Measurements from ENCODE around the gene CTU2. TPM values are rescaled to one million over a fixed set of nuclear protein-coding genes. Genes with fewer than 3 reads are reported as not detected.

The CTU2 gene
- total RNA-seq, 2 donors from 2014 or later = 7.8 to 23.1 TPM

GRCh38 chr16:88677721-88678120 is 28.6 kb upstream of the CTU2 start:
- intact Hi-C loops (cut with DNase I) = no loop called here
- TF ChIP-seq, protein P1, sequence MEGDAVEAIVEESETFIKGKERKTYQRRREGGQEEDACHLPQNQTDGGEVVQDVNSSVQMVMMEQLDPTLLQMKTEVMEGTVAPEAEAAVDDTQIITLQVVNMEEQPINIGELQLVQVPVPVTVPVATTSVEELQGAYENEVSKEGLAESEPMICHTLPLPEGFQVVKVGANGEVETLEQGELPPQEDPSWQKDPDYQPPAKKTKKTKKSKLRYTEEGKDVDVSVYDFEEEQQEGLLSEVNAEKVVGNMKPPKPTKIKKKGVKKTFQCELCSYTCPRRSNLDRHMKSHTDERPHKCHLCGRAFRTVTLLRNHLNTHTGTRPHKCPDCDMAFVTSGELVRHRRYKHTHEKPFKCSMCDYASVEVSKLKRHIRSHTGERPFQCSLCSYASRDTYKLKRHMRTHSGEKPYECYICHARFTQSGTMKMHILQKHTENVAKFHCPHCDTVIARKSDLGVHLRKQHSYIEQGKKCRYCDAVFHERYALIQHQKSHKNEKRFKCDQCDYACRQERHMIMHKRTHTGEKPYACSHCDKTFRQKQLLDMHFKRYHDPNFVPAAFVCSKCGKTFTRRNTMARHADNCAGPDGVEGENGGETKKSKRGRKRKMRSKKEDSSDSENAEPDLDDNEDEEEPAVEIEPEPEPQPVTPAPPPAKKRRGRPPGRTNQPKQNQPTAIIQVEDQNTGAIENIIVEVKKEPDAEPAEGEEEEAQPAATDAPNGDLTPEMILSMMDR (IDR thresholded peaks at IDR 0.05) = no peak
- H3K27ac ChIP-seq = no peak overlapping the region
- no peaks in the 10 kb centered on the region for H3K9me3 ChIP-seq
- no peak overlapping the region for H3K4me3 ChIP-seq
- H3K4me1 ChIP-seq = peaks cover 4% of the 10 kb centered on the region
- no peak overlapping the region for H3K9ac ChIP-seq (ENCODE audit: low read depth in 2 of 2, low read length in 2 of 2)
- H3K27me3 ChIP-seq = peaks cover 8% of the 10 kb centered on the region
- no peak for DNase-seq
- no peaks in the 10 kb centered on the region for H3K36me3 ChIP-seq

DNA sequence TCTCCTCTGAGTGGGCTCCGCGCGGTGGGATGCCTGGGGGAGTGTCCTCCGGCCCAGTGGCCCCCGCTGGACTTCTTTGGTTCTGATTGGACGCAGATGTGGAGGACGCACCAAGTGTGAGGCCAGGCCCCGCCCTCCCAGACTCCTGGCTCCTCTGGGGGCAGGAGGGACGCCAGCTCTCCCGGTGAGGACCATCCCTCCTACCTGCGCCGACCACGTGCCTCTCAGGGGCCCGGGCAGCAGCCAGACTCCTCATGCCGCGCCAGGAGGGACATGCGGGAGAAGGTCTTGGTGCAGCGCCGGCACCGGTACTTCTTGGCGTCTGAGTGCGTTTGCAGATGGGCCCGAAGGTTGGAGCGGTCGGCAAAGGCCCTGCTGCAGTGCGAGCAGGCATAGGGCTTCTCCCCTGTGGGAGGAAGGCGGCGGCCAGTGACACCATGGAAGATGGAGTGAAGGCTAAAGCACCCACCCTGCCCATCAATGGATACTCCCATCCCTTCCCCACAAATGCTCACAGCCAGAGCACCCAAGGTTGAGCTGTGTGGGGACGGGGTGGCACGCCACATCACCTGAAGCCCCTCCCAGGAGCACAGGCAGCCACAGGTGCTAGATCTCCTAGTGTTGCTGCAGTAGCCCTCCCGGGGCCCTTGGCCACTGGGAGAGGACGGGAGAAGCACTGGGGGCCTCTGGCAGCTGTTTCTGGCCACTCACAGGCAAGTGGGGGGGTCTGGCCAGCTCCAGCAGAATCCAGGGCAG is 27.9 kb upstream of the CTU2 start:
- no peaks in the 10 kb centered on the region for H3K9me3 ChIP-seq
- TF ChIP-seq, protein P1 (IDR thresholded peaks at IDR 0.05) = no peak
- H3K36me3 ChIP-seq = no peaks in the 10 kb centered on the region
- H3K4me1 ChIP-seq = peaks cover 4% of the 10 kb centered on the region
- H3K27ac ChIP-seq = no peak overlapping the region
- no peak overlapping the region for H3K4me3 ChIP-seq
- intact Hi-C loops (cut with DNase I) = no loop called here
- no peak for DNase-seq
- peaks cover 8% of the 10 kb centered on the region for H3K27me3 ChIP-seq
- no peak overlapping the region for H3K9ac ChIP-seq (ENCODE audit: low read depth in 2 of 2, low read length in 2 of 2)

DNA sequence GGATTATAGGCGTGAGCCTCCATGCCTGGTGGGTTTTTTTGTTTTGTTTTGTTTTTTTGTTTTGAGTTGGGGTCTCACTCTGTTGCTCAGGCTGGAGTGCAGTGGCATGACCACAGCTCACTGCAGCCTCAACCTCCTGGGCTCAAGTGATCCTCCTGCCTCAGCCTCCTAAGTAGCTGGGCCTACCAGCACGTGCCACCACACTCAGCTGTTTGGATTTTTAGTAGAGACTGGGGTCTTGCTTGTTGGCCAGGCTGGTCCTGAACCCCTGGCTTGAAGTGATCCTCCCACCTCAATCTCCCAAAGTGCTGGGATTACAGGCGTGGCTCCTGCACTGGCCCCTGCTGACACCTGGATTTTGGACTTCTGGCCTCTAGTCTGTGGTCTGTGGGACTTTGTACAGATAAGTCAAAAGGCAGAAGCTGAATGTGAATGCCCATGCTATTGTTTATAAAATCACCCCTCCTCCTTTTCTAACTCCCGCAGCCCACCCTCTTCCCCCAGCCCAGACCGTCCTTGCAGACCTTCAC is 25.7 kb upstream of the CTU2 start:
- no peak overlapping the region for H3K27ac ChIP-seq
- peaks cover 4% of the 10 kb centered on the region for H3K4me1 ChIP-seq
- H3K9ac ChIP-seq (ENCODE audit: low read depth in 2 of 2, low read length in 2 of 2) = no peak overlapping the region
- TF ChIP-seq, protein P1 (IDR thresholded peaks at IDR 0.05) = no peak
- H3K9me3 ChIP-seq = no peaks in the 10 kb centered on the region
- no peak for DNase-seq
- peaks cover 14% of the 10 kb centered on the region for H3K27me3 ChIP-seq
- intact Hi-C loops (cut with DNase I) = no loop called here
- H3K4me3 ChIP-seq = no peak overlapping the region
- no peaks in the 10 kb centered on the region for H3K36me3 ChIP-seq

GRCh38 chr16:88681084-88681680 is 25.1 kb upstream of the CTU2 start:
- Histone ChIP-seq H3K4me3 (no peak overlapping the region), H3K27ac (peak overlapping the region; percentile 68), H3K27me3 (peaks cover 15% of the 10 kb centered on the region), H3K36me3 (no peaks in the 10 kb centered on the region), H3K4me1 (peaks cover 4% of the 10 kb centered on the region), H3K9ac (ENCODE audit: low read depth in 2 of 2, low read length in 2 of 2) (peak overlapping the region in 1 of 2 donors; percentile 30), H3K9me3 (no peaks in the 10 kb centered on the region)
- TF ChIP-seq, protein P1 (IDR thresholded peaks at IDR 0.05) = peak; percentile 54
- intact Hi-C loops (cut with DNase I) = no loop called here
- peak; percentile 61 for DNase-seq

- Histone ChIP-seq H3K4me3 (no peak overlapping the region), H3K9ac (ENCODE audit: low read depth in 2 of 2, low read length in 2 of 2) (peak overlapping the region in 1 of 2 donors; percentile 46), H3K27me3 (peaks cover 15% of the 10 kb centered on the region), H3K9me3 (no peaks in the 10 kb centered on the region), H3K4me1 (peaks cover 8% of the 10 kb centered on the region), H3K27ac (peak overlapping the region; percentile 68), H3K36me3 (no peaks in the 10 kb centered on the region)
- no peak for DNase-seq
- intact Hi-C loops (cut with DNase I) = no loop called here
- TF ChIP-seq, protein P1 (IDR thresholded peaks at IDR 0.05) = no peak
Measured at GRCh38 chr16:88681709-88682451, 24.4 kb upstream of the CTU2 start.
